Psoas muscle (tissue), 8 donors: Measurements from ENCODE around the gene AUTS2. TPM values are rescaled to one million over a fixed set of nuclear protein-coding genes. Genes with fewer than 3 reads are reported as not detected.

Experiments
- ATAC-seq, 4 donors: fragments of 200-7000 bp; cut with Tn5 transposase; one replicate each; pipeline ENCODE4 v1.9.1; 2020; ENCODE audit warnings: moderate library complexity in 3 of 4, mild to moderate bottlenecking in 2 of 4
- DNase-seq, 2 donors: peaks; one replicate each; pipeline ENCODE4 v3.0.0-alpha.2; 2020
- H3K27ac ChIP-seq: fragments of 200-600 bp; one replicate; pipeline ENCODE4 v1.8.0; 2022
- H3K27me3 ChIP-seq, 3 donors: fragments of 200-600 bp in 1 of 3; one replicate each; pipeline versions ENCODE4 v1.6.1 to v1.8.0; 2013 to 2022; ENCODE audit warnings: low read length in 2 of 3, mild to moderate bottlenecking in 2 of 3, moderate library complexity in 1 of 3; ENCODE audit not compliant: insufficient read depth in 3 of 3
- H3K36me3 ChIP-seq, 2 donors: fragments of 200-600 bp in 1 of 2; one replicate each; pipeline versions ENCODE4 v1.6.1 to v1.8.0; 2013 to 2022; ENCODE audit warnings: low read depth in 1 of 2, mild to moderate bottlenecking in 1 of 2, moderate library complexity in 1 of 2; ENCODE audit not compliant: insufficient read depth in 1 of 2
- H3K4me1 ChIP-seq: fragments of 200-600 bp; one replicate; pipeline ENCODE4 v1.8.0; 2022
- H3K4me3 ChIP-seq: fragments of 200-600 bp; one replicate; pipeline ENCODE4 v1.8.0; 2022; ENCODE audit warnings: mild to moderate bottlenecking
- H3K9me3 ChIP-seq: fragments of 200-600 bp; one replicate; pipeline ENCODE4 v1.8.0; 2022
- CTCF ChIP-seq: fragments of 200-600 bp; IDR thresholded peaks from one replicate; pipeline ENCODE4 v1.8.0; 2022; ENCODE audit warnings: antibody characterized with exemption
- WGBS, 3 donors: extraction: QIAGEN DNeasy Blood & Tissue Kit; methylation state at CpG; one replicate each; pipeline versions ENCODE4 v1.1.6 to v1.1.7; 2013; 5-methylcytosine and 5-hydroxymethylcytosine counted together
- intact Hi-C, 2 donors: fragments of 100-400 bp; cut with DNase I; formaldehyde crosslinking; loops; one replicate each; pipeline versions ENCODE4 v1.11.0 to v1.14.2; 2022
- polyA plus RNA-seq, 3 donors: library from polyadenylated mRNA; stranded (reverse); fragments of 200-250 nt; gene quantifications; one replicate each; pipeline ENCODE4 v1.2.3, GENCODE V29; 2013
- total RNA-seq, 4 donors: library from RNA; stranded (reverse); fragmentation: NEBNext Ultra II Directional in 2 of 4; extraction: Animal tissue kit (Norgen Biotek cat#: 25700) in 2 of 4; gene quantifications; one replicate each; pipeline versions ENCODE4 v1.2.1 to v1.2.4, GENCODE V29; 2021 to 2023
- donor health status: healthy with polysubstance abuse.
- donor health status: DM: no; HTN: no; CAD: no; lungs with moderate emphysema.
- donor health status: Bipolar disorder and iron deficiency.
- donor health status: healthy.
- donor health status: DM: yes; HTN: yes; CAD: no.
- donor health status: DM: no; HTN: no; CAD: no.
- donor health status: DM: no; HTN: no; CAD: no.
- donor health status: DM: yes; HTN: yes; CAD: no.

Gene AUTS2
- total and polyA plus RNA-seq, 7 donors, result 5.0 to 33.5 (median 14.3) TPM

DNA sequence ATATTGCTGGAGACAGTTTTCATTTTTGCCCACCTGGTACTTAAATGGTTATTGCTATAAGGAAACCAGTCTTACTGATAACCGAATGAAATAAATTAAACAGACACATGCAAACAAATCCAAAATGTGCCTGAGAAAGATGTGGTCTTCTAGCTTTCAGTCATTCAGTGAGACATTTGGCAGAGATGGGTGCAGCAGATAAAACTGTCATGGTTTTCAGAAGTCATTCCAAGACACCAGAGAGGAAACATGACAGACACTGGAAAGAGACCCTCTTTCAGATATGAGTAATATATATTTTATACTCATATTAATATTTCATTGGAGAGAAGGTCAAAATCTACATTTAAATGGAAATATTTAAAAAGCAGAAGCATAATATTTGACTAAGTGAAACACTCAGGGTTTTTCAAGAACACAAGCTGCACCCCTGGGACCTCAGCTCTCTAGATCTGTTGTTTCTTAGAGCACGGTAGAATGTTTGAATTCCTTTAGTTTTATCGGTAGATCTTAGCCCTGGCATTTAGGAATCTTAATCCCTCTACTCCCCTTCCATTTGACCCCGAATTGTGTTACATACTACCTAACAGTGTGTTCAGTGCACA lies 246.1 kb downstream of the AUTS2 start:
- 52 to 67% (median 60%) methylated on average over 4 of the region's 4 CpGs for WGBS, 3 donors
- no peak for ATAC-seq
- TF ChIP-seq CTCF, result no peak
- Histone ChIP-seq H3K9me3 (no peaks in the 10 kb centered on the region), H3K4me1 (peaks cover 5% of the 10 kb centered on the region), H3K4me3 (no peak overlapping the region), H3K27ac (no peak overlapping the region), H3K36me3 (no peaks in the 10 kb centered on the region), H3K27me3 (peaks cover 0 to 4% (median 0%) of the 10 kb centered on the region in 3 donors)
- no peak for DNase-seq
- intact Hi-C loops, result no loop called here

- intact Hi-C loops, result no loop called here
- WGBS, 3 donors, result 61 to 67% (median 62%) methylated on average over 3 of the region's 3 CpGs
- no peak for TF ChIP-seq CTCF
These were observed 247.6 kb downstream of the AUTS2 start for GRCh38 chr7:69845721-69846495.

DNA sequence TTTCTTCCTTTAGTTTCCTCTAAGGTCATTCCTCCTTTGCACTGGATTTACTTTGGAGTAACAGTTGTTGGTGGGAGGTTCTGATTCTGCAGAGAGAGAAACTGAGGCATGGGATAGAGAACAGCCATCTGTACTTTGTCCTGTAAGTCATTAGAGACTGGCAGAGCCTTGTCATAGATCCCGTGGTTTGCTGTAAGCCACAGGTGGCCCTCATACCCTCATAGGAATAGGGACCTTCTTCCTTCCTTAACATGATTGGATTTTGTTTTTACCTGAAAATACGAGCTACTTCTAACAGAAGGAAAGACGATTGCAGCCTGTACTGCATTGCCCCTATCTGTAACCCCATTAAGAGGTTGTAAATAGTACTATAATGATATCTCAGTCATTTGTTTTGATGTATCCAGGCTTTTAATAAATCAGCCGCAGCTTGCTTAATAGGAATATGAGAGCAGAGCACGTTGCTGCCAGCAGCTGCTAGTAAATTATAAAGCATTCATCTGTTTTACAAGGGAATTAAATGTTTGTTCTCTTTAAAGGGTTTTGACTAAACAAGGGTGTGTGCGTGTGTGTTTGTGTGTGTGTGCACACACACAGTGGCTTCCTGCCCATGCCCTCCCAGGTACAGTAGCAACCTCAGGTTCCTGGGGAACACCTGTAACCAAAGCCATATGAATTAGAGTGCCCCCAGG lies 249.8 kb downstream of the AUTS2 start:
- DNase-seq (no peak), ATAC-seq (no peak)
- no peaks in the 10 kb centered on the region for H3K9me3 ChIP-seq
- no peak for TF ChIP-seq CTCF
- WGBS, 3 donors, result 30 to 43% (median 32%) methylated on average over 6 of the region's 6 CpGs
- H3K36me3 ChIP-seq, result no peaks in the 10 kb centered on the region
- intact Hi-C loops, result no loop called here
- H3K27me3 ChIP-seq, result no peaks in the 10 kb centered on the region
- H3K27ac ChIP-seq, result no peak overlapping the region
- peaks cover 5% of the 10 kb centered on the region for H3K4me1 ChIP-seq
- H3K4me3 ChIP-seq, result no peak overlapping the region

More at GRCh38 chr7:69845721-69846495, 247.6 kb downstream of the AUTS2 start:
- Histone ChIP-seq H3K4me3 (no peak overlapping the region), H3K9me3 (no peaks in the 10 kb centered on the region), H3K36me3 (no peaks in the 10 kb centered on the region), H3K27ac (no peak overlapping the region), H3K4me1 (peaks cover 5% of the 10 kb centered on the region), H3K27me3 (no peaks in the 10 kb centered on the region)
- DNase-seq (no peak), ATAC-seq (no peak)

GRCh38 chr7:69849268-69849667 lies 251.0 kb downstream of the AUTS2 start:
- ATAC-seq, result no peak
- WGBS, 3 donors, result 84 to 88% (median 88%) methylated on average over 2 of the region's 2 CpGs

More at GRCh38 chr7:69849268-69849667, 251.0 kb downstream of the AUTS2 start:
- Histone ChIP-seq H3K27me3 (no peaks in the 10 kb centered on the region), H3K9me3 (no peaks in the 10 kb centered on the region), H3K27ac (no peak overlapping the region), H3K4me1 (peaks cover 5% of the 10 kb centered on the region), H3K4me3 (no peak overlapping the region), H3K36me3 (no peaks in the 10 kb centered on the region)
- DNase-seq, result no peak
- intact Hi-C loops, result no loop called here
- TF ChIP-seq CTCF, result no peak
